Smooth muscle cell (in vitro differentiated cells): ENCODE results near the gene HCN1. TPM values are rescaled to one million over a fixed set of nuclear protein-coding genes. Genes with fewer than 3 reads are reported as not detected.
A peak's percentile ranks its signal among the peaks of the same experiment; 100 is the strongest.

Experiments
- DNase-seq: peaks from one replicate; lab custom pipeline; 2025; ENCODE audit not compliant: unreplicated experiment; lab: John Stamatoyannopoulos, UW
- H2AFZ ChIP-seq: fragments of 200-600 bp; sonication (generic); 2 replicates; pipeline ENCODE4 v1.6.0; 2016; ENCODE audit warnings: antibody characterized with exemption, low read depth, mild to moderate bottlenecking
- H3F3A ChIP-seq: fragments of 200-600 bp; sonication (generic); 2 replicates; pipeline ENCODE4 v1.6.0; 2017; ENCODE audit warnings: antibody characterized with exemption, low read depth
- H3K27ac ChIP-seq: fragments of 200-600 bp; sonication (generic); 2 replicates; pipeline ENCODE4 v1.5.1; 2016; ENCODE audit warnings: low read depth, mild to moderate bottlenecking
- H3K27me3 ChIP-seq: fragments of 200-600 bp; sonication (generic); 2 replicates; pipeline ENCODE4 v1.6.1; 2016; ENCODE audit warnings: low read depth, mild to moderate bottlenecking
- H3K36me3 ChIP-seq: fragments of 200-600 bp; sonication (generic); 2 replicates; pipeline ENCODE4 v1.5.1; 2016; ENCODE audit warnings: low read depth
- H3K4me1 ChIP-seq: fragments of 200-600 bp; sonication (generic); 2 replicates; pipeline ENCODE4 v1.5.1; 2016; ENCODE audit warnings: low read depth
- H3K4me2 ChIP-seq: fragments of 200-600 bp; sonication (generic); 2 replicates; pipeline ENCODE4 v1.6.0; 2016; ENCODE audit warnings: mild to moderate bottlenecking
- H3K4me3 ChIP-seq: fragments of 200-600 bp; sonication (generic); 2 replicates; pipeline ENCODE4 v1.5.1; 2016; ENCODE audit warnings: mild to moderate bottlenecking
- H3K79me2 ChIP-seq: fragments of 200-600 bp; sonication (generic); 2 replicates; pipeline ENCODE4 v1.6.0; 2016; ENCODE audit warnings: low read depth, mild to moderate bottlenecking
- H3K9ac ChIP-seq: fragments of 200-600 bp; sonication (generic); 2 replicates; pipeline ENCODE4 v1.6.0; 2016; ENCODE audit warnings: low read depth
- H3K9me3 ChIP-seq: fragments of 200-600 bp; sonication (generic); replicated peaks from 2 replicates; pipeline ENCODE4 v1.5.1; 2016; ENCODE audit warnings: low read depth
- H4K20me1 ChIP-seq: fragments of 200-600 bp; sonication (generic); 2 replicates; pipeline ENCODE4 v1.6.0; 2016; ENCODE audit warnings: low read depth
- WGBS: methylation state at CpG from one replicate; pipeline ENCODE4 v1.1.7; 2016; ENCODE audit warnings: low lambda C conversion rate; 5-methylcytosine and 5-hydroxymethylcytosine counted together
- polyA plus RNA-seq: library from polyadenylated mRNA; unstranded; fragments of >200 nt; fragmentation: Nextera tagmentation; extraction: Ambion mirVana; gene quantifications from 2 replicates; pipeline ENCODE4 v1.2.1, GENCODE V29; 2016
- total RNA-seq: library from RNA; depleted of rRNA; stranded (reverse); fragments of >200 nt; gene quantifications from 2 replicates; pipeline ENCODE4 v1.2.3, GENCODE V29; 2014
- TF ChIP-seq, protein P1 (sequence below): fragments of 200-600 bp; sonication (generic); IDR thresholded peaks from 2 replicates; pipeline ENCODE4 v1.5.1; 2017; ENCODE audit warnings: borderline replicate concordance, mild to moderate bottlenecking, antibody characterized with exemption; ENCODE audit not compliant: insufficient read depth, poor library complexity, severe bottlenecking

HCN1 gene
- total and polyA plus RNA-seq, 2 experiments from 2014 or later: not detected

DNA sequence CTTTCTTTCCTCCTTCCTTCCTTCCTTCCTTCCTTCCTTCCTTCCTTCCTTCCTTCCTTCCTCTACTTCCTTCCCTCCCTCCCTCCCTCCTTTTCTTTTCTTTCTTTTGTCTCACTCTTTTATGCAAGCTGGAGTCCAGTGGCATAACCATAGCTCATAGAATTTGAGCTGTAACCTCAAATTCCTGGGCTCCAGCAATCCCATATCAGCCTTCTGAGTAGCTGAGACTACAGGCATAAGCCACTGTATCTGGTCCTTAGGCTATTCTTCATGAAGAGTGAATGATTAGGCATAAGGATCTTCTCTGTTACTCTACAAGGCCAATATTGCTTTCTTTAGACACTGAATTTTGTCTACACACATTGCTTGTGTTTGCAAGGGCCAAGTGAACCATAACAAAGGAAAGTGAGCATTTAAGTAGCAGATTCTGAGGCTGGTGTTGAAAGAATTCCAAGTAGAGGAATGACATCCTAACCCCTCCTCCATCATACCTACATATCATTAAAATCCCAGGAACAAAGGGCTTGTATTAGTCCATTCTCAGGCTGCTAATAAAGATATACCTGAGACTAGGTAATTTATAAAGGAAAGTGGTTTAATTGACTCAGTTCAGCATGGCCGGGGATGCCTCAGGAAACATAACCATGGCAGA, 293.2 kb downstream of the HCN1 start:
- no peaks in the 10 kb centered on the region for H3F3A ChIP-seq
- TF ChIP-seq, protein P1, sequence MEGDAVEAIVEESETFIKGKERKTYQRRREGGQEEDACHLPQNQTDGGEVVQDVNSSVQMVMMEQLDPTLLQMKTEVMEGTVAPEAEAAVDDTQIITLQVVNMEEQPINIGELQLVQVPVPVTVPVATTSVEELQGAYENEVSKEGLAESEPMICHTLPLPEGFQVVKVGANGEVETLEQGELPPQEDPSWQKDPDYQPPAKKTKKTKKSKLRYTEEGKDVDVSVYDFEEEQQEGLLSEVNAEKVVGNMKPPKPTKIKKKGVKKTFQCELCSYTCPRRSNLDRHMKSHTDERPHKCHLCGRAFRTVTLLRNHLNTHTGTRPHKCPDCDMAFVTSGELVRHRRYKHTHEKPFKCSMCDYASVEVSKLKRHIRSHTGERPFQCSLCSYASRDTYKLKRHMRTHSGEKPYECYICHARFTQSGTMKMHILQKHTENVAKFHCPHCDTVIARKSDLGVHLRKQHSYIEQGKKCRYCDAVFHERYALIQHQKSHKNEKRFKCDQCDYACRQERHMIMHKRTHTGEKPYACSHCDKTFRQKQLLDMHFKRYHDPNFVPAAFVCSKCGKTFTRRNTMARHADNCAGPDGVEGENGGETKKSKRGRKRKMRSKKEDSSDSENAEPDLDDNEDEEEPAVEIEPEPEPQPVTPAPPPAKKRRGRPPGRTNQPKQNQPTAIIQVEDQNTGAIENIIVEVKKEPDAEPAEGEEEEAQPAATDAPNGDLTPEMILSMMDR: no peak
- no peaks in the 10 kb centered on the region for H3K9me3 ChIP-seq
- DNase-seq: no peak
- H3K4me3 ChIP-seq: no peak overlapping the region
- no peaks in the 10 kb centered on the region for H3K79me2 ChIP-seq
- H3K9ac ChIP-seq: no peak overlapping the region
- H2AFZ ChIP-seq: no peak overlapping the region
- 81% methylated on average over 1 of the region's 1 CpG for WGBS
- H3K36me3 ChIP-seq: no peaks in the 10 kb centered on the region
- H3K4me1 ChIP-seq: no peaks in the 10 kb centered on the region
- H3K27ac ChIP-seq: no peak overlapping the region
- H3K4me2 ChIP-seq: no peak overlapping the region
- no peaks in the 10 kb centered on the region for H3K27me3 ChIP-seq
- H4K20me1 ChIP-seq: no peaks in the 10 kb centered on the region

DNA sequence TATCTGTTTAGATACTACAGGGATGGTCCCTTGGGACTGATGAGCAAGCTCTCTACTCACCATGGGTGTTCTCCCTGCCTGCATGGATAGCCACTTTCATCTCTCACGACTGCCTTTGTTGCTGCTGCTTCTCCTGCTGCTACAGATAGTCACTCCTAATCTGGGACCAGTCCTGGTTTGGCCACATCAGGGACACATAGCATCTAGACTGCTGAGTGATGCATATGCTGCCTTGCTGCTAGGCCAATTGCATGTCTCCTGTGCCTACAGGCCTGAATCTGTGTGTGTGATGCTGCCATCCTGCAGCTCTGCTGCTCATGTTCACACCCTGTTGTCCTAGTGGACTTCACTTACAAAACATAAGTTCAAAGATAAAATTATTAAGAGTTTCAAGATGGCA, 297.1 kb downstream of the HCN1 start:
- Histone ChIP-seq H3K4me1 (no peaks in the 10 kb centered on the region), H4K20me1 (no peaks in the 10 kb centered on the region), H2AFZ (no peak overlapping the region), H3K9me3 (no peaks in the 10 kb centered on the region), H3K4me2 (no peak overlapping the region), H3K36me3 (no peaks in the 10 kb centered on the region), H3K4me3 (no peak overlapping the region), H3K27me3 (no peaks in the 10 kb centered on the region), H3K27ac (no peak overlapping the region), H3K9ac (no peak overlapping the region), H3K79me2 (no peaks in the 10 kb centered on the region), H3F3A (no peaks in the 10 kb centered on the region)
- TF ChIP-seq, protein P1: no peak
- no peak for DNase-seq
- 61% methylated on average over 1 of the region's 1 CpG for WGBS

DNA sequence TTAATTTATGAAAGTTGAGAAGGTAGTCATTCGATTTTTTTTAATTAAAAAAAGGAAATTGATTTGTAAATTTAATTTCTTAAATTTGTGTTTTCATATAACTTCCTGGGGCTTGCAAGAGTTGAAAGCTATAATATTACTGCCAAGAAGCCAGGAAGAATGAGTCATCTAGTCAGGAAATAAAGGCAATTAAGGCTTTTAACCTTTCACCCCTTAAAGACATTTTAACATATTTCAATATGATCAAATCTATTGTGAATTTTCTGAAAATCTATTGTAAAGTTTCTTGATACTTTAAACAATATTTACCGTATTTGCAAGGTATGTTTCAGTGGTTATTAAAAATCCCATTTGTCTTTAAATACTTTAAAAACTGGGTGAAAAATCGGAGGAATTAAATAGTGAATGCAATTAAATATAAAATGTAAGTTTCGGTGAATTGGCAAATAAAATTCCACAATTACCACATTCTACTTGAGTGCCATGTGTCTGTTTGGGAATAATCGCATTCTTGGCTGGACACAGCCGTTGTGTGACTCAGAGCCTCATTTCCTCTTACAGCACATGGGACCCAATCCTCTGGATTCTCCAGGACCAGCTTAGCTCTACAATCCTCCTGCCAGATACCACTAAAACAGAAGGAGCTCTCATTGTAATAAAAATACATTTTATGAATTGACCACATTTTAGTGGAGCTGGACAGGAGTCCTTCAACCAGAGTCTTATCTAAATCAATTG, 310.7 kb downstream of the HCN1 start:
- Histone ChIP-seq H3K36me3 (no peaks in the 10 kb centered on the region), H3K4me1 (no peaks in the 10 kb centered on the region), H3K4me3 (no peak overlapping the region), H4K20me1 (no peaks in the 10 kb centered on the region), H3K9ac (no peak overlapping the region), H2AFZ (no peak overlapping the region), H3K27ac (no peak overlapping the region), H3K27me3 (no peaks in the 10 kb centered on the region), H3K79me2 (no peaks in the 10 kb centered on the region), H3F3A (no peaks in the 10 kb centered on the region), H3K9me3 (no peaks in the 10 kb centered on the region), H3K4me2 (peak overlapping the region; percentile 7)
- TF ChIP-seq, protein P1: no peak
- no peak for DNase-seq
- 60% methylated on average over 6 of the region's 6 CpGs for WGBS
